ENCODE measurements around the gene STRA8.

The STRA8 gene

GRCh38 chr7:135239263-135239662, 5.6 kb downstream of the STRA8 start:
- DNase-seq: no peak

GRCh38 chr7:135240441-135240840, 6.8 kb downstream of the STRA8 start:
- DNase-seq: no peak

GRCh38 chr7:135242096-135242684, 8.6 kb downstream of the STRA8 start:
- DNase-seq: no peak

- no peak for DNase-seq
Measured at GRCh38 chr7:135245226-135246190, 11.9 kb downstream of the STRA8 start.

- DNase-seq: no peak
Measured at GRCh38 chr7:135246191-135246825, 12.7 kb downstream of the STRA8 start.

GRCh38 chr7:135247746-135248471, 14.3 kb downstream of the STRA8 start:
- DNase-seq: no peak

- DNase-seq: no peak
Measured at GRCh38 chr7:135248546-135248945, 14.9 kb downstream of the STRA8 start.

GRCh38 chr7:135251496-135252391, 18.1 kb downstream of the STRA8 start:
- DNase-seq: no peak

- no peak for DNase-seq
Measured at GRCh38 chr7:135253851-135254771, 20.5 kb downstream of the STRA8 start.

GRCh38 chr7:135257790-135258189, 24.2 kb downstream of the STRA8 start:
- DNase-seq: no peak

GRCh38 chr7:135258585-135258984, 24.9 kb downstream of the STRA8 start:
- no peak for DNase-seq

GRCh38 chr7:135259702-135260101, 26.1 kb downstream of the STRA8 start:
- no peak for DNase-seq

- DNase-seq: no peak
Measured at GRCh38 chr7:135260470-135260869, 26.8 kb downstream of the STRA8 start.

- DNase-seq: no peak
Measured at GRCh38 chr7:135260930-135261721, 27.5 kb downstream of the STRA8 start.

- no peak for DNase-seq
Measured at GRCh38 chr7:135262623-135263320, 29.1 kb downstream of the STRA8 start.

GRCh38 chr7:135263321-135263970, 29.8 kb downstream of the STRA8 start:
- no peak for DNase-seq

- no peak for DNase-seq
Measured at GRCh38 chr7:135265637-135266036, 32.0 kb downstream of the STRA8 start.

GRCh38 chr7:135269921-135270320, 36.3 kb downstream of the STRA8 start:
- no peak for DNase-seq

Data from stimulated activated naive CD4-positive, alpha-beta T cell (primary cell).